IMR-90 (cell line): Measurements from ENCODE around the gene OPN1SW.
A peak's percentile ranks its signal among the peaks of the same experiment; 100 is the strongest.

Experiments
- CEBPB ChIP-seq: IDR thresholded peaks from 2 replicates; pipeline ENCODE4 v1.6.1; 2012; ENCODE audit warnings: low read depth, low read length, improper control_type of control experiment
- CHD1 ChIP-seq: IDR thresholded peaks from 2 replicates; pipeline ENCODE4 v1.6.1; 2012; ENCODE audit warnings: low read depth, low read length, improper control_type of control experiment
- POLR2A ChIP-seq: IDR thresholded peaks from 2 replicates; pipeline ENCODE4 v1.6.1; 2012; ENCODE audit warnings: mild to moderate bottlenecking, low read depth, low read length
- USF2 ChIP-seq: fragments of 150-350 bp; IDR thresholded peaks from 2 replicates; pipeline ENCODE4 v1.6.1; 2017; ENCODE audit warnings: mild to moderate bottlenecking, antibody characterized with exemption, low read length, low read depth
- TF ChIP-seq, protein P1 (sequence below): conservative IDR thresholded peaks from 2 replicates; pipeline ENCODE4 v1.5.1; 2012; ENCODE audit warnings: mild to moderate bottlenecking, low read depth, low read length, improper control_type of control experiment

- peak; percentile 16; the same call in 1 of the 2 replicates for TF ChIP-seq CHD1
- TF ChIP-seq, protein P1, sequence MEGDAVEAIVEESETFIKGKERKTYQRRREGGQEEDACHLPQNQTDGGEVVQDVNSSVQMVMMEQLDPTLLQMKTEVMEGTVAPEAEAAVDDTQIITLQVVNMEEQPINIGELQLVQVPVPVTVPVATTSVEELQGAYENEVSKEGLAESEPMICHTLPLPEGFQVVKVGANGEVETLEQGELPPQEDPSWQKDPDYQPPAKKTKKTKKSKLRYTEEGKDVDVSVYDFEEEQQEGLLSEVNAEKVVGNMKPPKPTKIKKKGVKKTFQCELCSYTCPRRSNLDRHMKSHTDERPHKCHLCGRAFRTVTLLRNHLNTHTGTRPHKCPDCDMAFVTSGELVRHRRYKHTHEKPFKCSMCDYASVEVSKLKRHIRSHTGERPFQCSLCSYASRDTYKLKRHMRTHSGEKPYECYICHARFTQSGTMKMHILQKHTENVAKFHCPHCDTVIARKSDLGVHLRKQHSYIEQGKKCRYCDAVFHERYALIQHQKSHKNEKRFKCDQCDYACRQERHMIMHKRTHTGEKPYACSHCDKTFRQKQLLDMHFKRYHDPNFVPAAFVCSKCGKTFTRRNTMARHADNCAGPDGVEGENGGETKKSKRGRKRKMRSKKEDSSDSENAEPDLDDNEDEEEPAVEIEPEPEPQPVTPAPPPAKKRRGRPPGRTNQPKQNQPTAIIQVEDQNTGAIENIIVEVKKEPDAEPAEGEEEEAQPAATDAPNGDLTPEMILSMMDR = no peak
- peak; percentile 97 for TF ChIP-seq POLR2A
- TF ChIP-seq USF2 = peak; percentile 40; the same call in 1 of the 2 replicates
- TF ChIP-seq CEBPB = no peak
These were observed 36.3 kb downstream of the OPN1SW start, which contains the start of gene CALU for GRCh38 chr7:128739048-128739962.
